Measurements from ENCODE around the gene SELENOS. TPM values are rescaled to one million over a fixed set of nuclear protein-coding genes. Genes with fewer than 3 reads are reported as not detected.

The SELENOS gene
- total RNA-seq, 1 donor, result 84.6 TPM

- no peak overlapping the region for H3K4me3 ChIP-seq (ENCODE audit: low read depth, low read length)
- no peak for TF ChIP-seq CTCF (IDR thresholded peaks at IDR 0.05; ENCODE audit: insufficient read depth, low read depth, low read length)
- DNase-seq (ENCODE audit: low read depth), result peak; percentile 55
Measured at GRCh38 chr15:101266034-101266433, 11.3 kb downstream of the SELENOS start.

GRCh38 chr15:101264911-101265641 is 12.2 kb downstream of the SELENOS start:
- H3K4me3 ChIP-seq (ENCODE audit: low read depth, low read length), result no peak overlapping the region
- TF ChIP-seq CTCF (IDR thresholded peaks at IDR 0.05; ENCODE audit: insufficient read depth, low read depth, low read length), result no peak
- DNase-seq (ENCODE audit: low read depth), result no peak

- DNase-seq (ENCODE audit: low read depth), result no peak
- no peak for TF ChIP-seq CTCF (IDR thresholded peaks at IDR 0.05; ENCODE audit: insufficient read depth, low read depth, low read length)
- H3K4me3 ChIP-seq (ENCODE audit: low read depth, low read length), result no peak overlapping the region
Measured at GRCh38 chr15:101264011-101264410, 13.3 kb downstream of the SELENOS start.

GRCh38 chr15:101262551-101262950 is 14.7 kb downstream of the SELENOS start:
- no peak overlapping the region for H3K4me3 ChIP-seq (ENCODE audit: low read depth, low read length)
- DNase-seq (ENCODE audit: low read depth), result no peak
- TF ChIP-seq CTCF (IDR thresholded peaks at IDR 0.05; ENCODE audit: insufficient read depth, low read depth, low read length), result no peak

- DNase-seq (ENCODE audit: low read depth), result peak; percentile 82
- no peak overlapping the region for H3K4me3 ChIP-seq (ENCODE audit: low read depth, low read length)
- peak; percentile 78 for TF ChIP-seq CTCF (IDR thresholded peaks at IDR 0.05; ENCODE audit: insufficient read depth, low read depth, low read length)
Measured at GRCh38 chr15:101258238-101259144, 18.8 kb downstream of the SELENOS start.

GRCh38 chr15:101256757-101257156 is 20.5 kb downstream of the SELENOS start:
- no peak for DNase-seq (ENCODE audit: low read depth)
- no peak overlapping the region for H3K4me3 ChIP-seq (ENCODE audit: low read depth, low read length)
- peak; percentile 26 for TF ChIP-seq CTCF (IDR thresholded peaks at IDR 0.05; ENCODE audit: insufficient read depth, low read depth, low read length)
